Choroid plexus epithelial cell (primary cell): ENCODE data around the gene NTF4.

Experiments
- DNase-seq: peaks from one replicate; pipeline ENCODE4 v3.0.0-alpha.2; 2010; ENCODE audit warnings: low read depth
- H3K4me3 ChIP-seq: 2 replicates; pipeline ENCODE4 v1.5.1; 2011; ENCODE audit warnings: low read depth, mild to moderate bottlenecking, control low read depth, low read length, moderate library complexity
- TF ChIP-seq, protein P1 (sequence below): conservative IDR thresholded peaks from 2 replicates; pipeline ENCODE4 v1.5.1; 2011; ENCODE audit warnings: low read depth, mild to moderate bottlenecking, control low read depth, inconsistent platforms, low read length, moderate library complexity

Gene NTF4

GRCh38 chr19:49065905-49066512 lies 1.4 kb upstream of the NTF4 start:
- TF ChIP-seq, protein P1, sequence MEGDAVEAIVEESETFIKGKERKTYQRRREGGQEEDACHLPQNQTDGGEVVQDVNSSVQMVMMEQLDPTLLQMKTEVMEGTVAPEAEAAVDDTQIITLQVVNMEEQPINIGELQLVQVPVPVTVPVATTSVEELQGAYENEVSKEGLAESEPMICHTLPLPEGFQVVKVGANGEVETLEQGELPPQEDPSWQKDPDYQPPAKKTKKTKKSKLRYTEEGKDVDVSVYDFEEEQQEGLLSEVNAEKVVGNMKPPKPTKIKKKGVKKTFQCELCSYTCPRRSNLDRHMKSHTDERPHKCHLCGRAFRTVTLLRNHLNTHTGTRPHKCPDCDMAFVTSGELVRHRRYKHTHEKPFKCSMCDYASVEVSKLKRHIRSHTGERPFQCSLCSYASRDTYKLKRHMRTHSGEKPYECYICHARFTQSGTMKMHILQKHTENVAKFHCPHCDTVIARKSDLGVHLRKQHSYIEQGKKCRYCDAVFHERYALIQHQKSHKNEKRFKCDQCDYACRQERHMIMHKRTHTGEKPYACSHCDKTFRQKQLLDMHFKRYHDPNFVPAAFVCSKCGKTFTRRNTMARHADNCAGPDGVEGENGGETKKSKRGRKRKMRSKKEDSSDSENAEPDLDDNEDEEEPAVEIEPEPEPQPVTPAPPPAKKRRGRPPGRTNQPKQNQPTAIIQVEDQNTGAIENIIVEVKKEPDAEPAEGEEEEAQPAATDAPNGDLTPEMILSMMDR: no peak
- no peak overlapping the region for H3K4me3 ChIP-seq
- DNase-seq: no peak

DNA sequence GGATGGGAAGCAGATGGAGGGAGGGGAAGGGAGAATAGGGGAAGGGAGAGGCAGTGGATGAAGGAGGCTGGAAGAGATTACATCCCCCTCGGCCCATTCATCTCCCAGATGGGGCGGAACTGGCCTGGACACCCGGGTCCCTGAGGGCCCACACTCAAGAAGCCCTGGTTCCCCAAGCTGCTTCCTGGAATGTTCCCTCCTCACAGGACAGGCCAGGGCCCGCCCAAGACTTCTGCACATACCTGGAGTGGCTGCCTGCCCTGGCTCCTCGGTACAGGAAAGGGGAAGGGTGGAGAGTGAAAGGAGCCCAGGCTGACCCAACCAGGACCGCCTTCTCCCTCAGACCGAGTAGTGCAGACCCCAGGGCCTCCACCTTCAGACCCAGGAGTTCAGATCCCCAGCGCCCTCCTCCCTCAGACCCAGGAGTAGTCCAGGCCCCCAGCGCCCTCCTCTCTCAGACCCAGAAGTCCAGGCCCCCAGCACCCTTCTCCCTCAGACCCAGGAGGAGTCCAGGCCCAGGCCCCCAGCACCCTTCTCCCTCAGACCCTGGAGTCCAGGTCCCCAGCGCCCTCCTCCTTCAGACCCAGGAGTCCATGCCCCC lies 489 bp downstream of the NTF4 start:
- no peak overlapping the region for H3K4me3 ChIP-seq
- DNase-seq: no peak
- TF ChIP-seq, protein P1: no peak

GRCh38 chr19:49061445-49061844 lies 3.2 kb downstream of the NTF4 start:
- no peak for DNase-seq
- TF ChIP-seq, protein P1: no peak
- no peak overlapping the region for H3K4me3 ChIP-seq

GRCh38 chr19:49061000-49061399 lies 3.6 kb downstream of the NTF4 start:
- TF ChIP-seq, protein P1: no peak
- DNase-seq: no peak
- H3K4me3 ChIP-seq: no peak overlapping the region

- TF ChIP-seq, protein P1: no peak
- no peak overlapping the region for H3K4me3 ChIP-seq
- no peak for DNase-seq
Observed at GRCh38 chr19:49059053-49059452, 5.6 kb downstream of the NTF4 start.

DNA sequence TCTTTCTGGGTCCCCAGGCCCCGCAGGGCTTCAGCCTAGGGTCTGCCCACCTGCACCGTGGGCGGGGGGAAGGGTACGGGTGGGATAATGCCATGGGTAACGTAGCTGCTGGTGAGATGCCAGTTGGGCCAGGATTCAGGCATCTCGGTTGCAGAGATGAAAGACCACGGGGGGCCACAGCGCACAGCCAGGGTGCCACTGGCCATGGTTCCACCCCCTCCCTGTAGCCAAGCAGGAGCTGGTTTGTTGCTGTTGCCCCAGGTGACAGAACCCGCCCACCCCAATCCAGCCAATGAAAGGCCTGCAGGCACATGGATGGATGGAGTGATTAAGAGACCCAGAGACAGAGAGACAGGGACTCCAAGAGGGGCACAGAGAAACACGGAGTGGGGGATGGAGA lies 6.1 kb downstream of the NTF4 start:
- peak; percentile 66 for DNase-seq
- TF ChIP-seq, protein P1: no peak
- H3K4me3 ChIP-seq: no peak overlapping the region
